HG03442 (cell line): Measurements from ENCODE around the gene GRIN2A.
A peak's percentile ranks its signal among the peaks of the same experiment; 100 is the strongest.

Experiments
- ATAC-seq: cut with Tn5 transposase; IDR thresholded peaks from one replicate; pipeline ENCODE4 v1.9.1; 2021; ENCODE audit warnings: mild to moderate bottlenecking, moderate library complexity; ENCODE audit not compliant: unreplicated experiment

Gene GRIN2A

DNA sequence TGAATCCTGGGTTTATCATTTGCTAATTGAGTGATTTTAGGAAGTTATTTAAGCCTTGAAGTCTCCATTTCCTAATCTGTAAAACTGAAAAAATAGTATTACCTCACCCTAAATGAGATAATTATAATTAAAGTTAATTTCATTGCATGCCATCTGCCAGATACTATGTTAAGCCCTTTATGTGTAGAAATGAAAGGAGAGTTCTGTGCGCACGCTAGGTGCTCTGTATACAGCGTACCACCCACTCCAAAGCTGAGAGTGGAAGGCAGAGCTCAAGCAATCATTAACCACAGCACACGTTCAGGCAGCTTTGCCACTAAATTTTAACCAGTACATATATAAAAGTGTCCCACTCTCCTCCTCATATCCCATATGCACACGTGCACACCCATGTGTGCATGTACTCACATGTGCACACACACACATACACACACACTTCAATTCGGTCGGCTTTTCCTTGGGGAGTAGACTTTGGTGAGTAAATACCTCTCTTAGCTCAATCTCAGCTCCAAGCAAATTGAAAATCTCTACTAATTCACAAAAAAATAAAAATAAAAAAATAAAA, 204.8 kb downstream of the GRIN2A start:
- no peak for ATAC-seq

DNA sequence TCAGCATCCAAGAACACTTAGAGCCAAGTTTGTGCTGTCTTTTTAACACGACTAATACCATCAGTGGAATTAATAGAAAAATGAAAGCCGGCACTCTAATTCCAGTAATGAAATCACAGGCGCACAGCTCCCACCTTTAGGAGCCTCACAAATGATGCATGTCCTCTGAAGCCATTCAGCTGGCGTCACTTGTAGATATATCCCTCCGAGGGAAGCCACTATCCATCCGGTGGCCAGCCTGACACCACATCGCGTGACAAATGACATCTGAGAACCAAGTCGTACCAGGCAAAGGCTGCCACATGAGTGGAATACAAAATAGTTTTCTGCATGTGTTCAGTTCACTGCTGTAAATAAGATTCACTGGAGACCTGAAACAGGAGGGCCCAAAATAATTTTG, 205.6 kb downstream of the GRIN2A start:
- no peak for ATAC-seq

GRCh38 chr16:9971907-9972306, 210.3 kb downstream of the GRIN2A start:
- ATAC-seq, result no peak

GRCh38 chr16:9970796-9971195, 211.4 kb downstream of the GRIN2A start:
- ATAC-seq, result no peak

DNA sequence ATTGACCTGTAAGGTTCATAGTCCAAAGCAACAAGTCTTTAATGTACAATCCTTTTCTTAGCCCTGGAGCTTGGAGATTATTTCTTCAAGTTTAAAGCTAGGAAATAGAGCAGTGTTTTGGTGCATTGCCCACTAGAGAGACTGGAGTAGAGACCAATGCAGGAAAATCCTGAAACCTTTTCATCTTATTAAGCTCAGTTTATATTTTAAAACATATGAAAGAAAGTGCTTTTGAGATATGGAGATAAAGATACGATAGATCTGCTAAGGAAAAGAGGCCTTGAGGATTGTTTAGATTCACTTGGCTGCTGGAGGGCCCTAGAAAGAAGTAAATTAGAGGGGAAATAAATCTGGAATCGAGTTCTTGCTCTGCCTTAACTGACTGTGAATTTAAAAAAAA, 212.0 kb downstream of the GRIN2A start:
- ATAC-seq, result no peak

DNA sequence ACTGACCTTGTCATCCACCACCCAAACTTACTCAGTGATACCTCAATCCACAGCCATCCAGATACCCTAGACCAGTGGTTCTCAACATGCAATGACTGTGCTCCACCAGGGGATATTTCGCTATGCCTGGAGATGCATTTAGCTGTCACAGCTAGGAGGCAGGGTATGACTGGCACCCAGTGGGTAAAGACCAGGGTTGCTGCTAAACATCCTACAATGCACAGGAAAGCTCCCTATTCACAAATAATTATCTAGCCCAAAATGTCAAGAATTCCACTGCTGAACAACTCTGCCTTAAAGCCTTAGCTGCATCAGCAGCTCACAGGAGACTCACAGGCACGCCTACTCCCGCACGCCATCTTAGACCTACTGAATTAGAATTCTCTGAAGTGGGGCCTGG, 212.6 kb downstream of the GRIN2A start:
- ATAC-seq, result no peak

DNA sequence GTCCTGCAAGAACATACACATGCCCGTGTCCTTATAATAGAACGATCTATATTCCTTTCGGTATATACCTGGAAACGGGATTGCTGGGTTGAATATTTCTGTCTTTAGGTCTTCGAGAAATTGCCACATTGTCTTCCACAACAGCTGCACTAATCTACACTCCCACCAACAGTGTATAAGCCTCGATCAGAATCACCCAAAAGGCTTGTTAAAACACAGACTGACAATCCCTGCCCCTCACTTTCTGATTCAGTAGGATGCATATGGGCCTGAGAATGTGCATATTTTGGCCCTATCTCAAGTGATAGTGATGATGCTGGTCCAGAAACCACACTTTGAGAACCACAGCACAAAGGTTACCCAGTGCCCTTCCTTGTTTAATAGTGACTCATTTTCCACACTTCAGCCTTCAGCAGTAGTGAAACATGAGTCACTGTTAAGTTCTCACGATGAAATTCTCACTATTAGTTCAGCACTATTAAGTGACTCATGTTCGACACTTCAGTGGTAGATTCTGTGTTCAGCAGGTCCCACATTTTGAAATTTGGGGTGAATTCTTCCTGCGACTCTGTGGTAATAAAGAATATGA, 215.6 kb downstream of the GRIN2A start:
- peak; percentile 92 for ATAC-seq

DNA sequence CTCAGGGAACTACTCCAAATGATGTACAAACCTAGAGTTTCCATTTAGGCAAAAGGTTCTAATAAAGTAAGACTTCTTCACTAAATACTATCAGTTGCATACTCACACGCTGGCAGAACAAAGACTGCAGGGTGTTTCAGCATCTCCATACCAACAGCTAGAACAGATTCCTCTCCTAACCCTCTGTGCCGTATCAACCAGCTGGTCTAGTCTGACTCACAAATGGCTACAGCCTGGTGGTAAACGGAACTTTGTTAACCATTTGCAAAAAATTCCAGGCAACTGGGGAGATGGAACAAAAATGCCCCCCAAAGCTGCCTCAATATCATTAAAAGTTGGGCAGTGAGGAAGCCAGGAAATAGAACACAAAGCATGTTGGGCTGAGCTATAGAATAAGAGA, 217.1 kb downstream of the GRIN2A start:
- ATAC-seq, result no peak

- no peak for ATAC-seq
Measured at GRCh38 chr16:9964426-9964825, 217.8 kb downstream of the GRIN2A start.

DNA sequence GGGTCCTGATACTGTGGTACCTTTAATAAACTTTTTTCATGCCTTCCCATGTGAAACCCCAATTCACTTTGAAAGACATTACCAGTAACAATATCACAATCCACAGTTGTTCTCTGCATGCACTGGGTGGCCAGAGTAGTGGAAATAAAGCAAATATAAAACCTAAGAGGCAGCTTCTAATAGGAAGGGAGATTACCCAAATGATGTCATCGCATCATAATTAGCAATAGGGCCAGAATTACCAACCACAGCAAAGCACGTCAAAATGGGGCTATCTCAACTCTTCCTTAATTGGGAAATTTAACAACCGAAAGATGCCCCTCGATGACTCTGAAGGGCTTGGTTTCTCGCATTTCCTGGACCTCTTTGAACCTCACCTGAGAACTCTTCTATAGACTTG, 224.8 kb downstream of the GRIN2A start:
- ATAC-seq, result no peak

- ATAC-seq, result no peak
Measured at GRCh38 chr16:9957002-9957401, 225.2 kb downstream of the GRIN2A start.

- no peak for ATAC-seq
Measured at GRCh38 chr16:9955677-9956076, 226.6 kb downstream of the GRIN2A start.

GRCh38 chr16:9953908-9954570, 228.2 kb downstream of the GRIN2A start:
- ATAC-seq, result no peak

DNA sequence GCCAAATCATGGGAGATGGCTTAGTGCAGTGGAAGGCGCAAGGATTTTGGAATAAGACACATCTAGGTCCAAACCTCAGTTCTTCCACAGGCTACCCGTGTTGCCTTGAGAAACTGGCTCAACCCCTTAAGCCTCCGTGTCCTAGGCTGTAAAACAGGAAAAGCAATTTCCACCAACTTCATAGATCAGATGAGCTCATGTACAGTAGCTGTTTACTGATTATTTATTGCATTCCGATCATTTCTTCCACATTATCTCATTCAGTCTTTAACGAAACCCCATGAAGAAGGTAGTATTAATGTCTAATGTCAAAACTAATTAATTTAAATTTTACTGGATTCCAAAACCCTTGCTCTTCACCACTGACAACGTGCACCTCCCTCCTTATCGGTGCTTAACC, 231.6 kb downstream of the GRIN2A start:
- ATAC-seq, result no peak

GRCh38 chr16:9949396-9949795, 232.8 kb downstream of the GRIN2A start:
- no peak for ATAC-seq

DNA sequence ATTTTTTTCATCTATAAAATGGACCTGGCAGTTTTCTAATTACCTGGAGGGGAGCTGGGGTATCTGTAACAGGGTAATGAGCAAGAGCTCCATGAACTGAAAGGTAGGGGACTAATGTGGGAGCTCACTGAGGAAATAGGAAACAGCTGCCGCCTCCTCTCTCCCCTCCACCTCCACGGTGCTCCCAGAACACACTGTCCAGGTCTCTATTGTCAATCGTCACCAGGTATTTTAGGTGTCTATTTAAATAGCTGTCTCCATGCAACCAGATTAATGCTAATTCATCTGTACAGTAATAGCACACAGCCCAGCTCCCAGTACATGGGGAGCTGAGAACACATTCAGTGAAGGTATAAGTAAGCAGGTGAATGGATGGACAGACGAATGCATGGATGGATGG, 233.3 kb downstream of the GRIN2A start:
- ATAC-seq, result no peak

GRCh38 chr16:9946022-9946720, 236.1 kb downstream of the GRIN2A start:
- ATAC-seq, result no peak

DNA sequence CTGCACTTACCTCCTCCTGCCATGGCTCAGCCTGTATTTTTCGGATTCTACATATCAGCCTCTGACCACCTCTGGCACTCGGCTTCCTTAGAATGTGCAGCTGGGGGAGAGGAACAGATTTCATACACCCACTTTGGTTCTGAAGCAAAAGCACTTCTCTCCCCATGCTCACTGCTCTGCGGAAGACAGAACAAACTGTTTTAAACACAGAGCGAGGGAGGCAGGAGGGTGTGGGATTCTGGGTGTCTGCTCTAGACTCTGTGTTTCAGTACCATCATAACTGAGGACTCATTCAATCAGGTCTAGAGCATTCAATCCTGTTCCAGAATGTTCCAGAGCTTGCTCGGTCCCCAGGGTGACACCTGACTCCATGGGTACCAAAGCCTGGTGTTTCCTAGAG, 239.1 kb downstream of the GRIN2A start:
- ATAC-seq, result no peak

DNA sequence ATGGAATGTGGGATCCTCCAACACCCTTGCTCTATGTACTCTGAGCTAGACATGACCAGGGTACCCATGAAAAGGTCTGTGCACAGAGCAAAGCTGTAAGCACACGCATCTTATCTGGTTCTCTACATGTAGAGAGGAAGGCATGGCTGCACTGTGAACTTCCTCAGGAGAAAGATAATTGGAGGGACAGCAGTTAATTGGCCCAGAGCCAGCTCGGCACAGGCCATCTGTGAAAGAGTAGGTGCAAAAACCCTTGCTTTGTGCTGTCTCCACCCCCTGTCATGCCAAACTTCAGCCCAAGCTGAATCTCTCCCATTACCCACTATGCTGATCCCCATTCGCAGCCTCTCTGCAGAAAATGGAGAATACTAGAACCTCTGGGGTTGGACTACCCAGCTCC, 241.0 kb downstream of the GRIN2A start:
- ATAC-seq, result no peak

DNA sequence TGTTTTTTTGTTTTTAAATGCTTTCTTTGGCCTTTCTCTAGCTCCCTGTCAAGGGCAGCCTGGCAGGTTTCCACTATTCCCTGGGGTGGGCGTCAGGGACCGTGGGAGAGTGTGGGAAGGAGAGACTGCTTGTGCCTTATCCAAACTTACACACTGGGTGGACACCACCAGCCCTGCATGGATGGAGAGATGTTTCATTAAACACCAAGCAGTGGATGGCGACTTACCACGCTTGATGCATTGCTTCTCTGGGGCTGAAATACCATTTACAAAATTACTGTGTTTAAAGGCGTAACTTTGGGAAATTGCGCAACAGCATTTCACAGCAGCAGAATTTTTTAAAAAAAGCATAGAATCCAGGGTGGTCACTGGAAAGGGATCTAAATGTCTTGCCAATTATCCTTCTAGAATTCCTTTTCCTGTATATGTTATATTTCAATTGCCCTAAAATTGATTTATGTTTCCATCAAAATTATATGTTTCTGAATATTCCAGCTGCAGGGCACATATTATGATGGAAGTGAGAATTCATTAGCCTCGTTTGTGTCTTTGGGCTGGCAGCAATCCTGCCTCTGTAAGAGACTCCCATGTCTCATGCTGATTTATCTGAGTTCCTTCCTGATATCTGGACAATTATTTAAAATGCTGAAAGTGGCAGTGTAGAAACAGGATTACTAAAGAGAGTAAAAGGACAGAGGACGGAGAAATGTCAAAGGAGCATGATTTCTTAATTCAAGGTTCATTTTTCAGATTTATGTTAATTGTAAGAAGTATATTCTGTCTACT, 247.3 kb downstream of the GRIN2A start:
- no peak for ATAC-seq

DNA sequence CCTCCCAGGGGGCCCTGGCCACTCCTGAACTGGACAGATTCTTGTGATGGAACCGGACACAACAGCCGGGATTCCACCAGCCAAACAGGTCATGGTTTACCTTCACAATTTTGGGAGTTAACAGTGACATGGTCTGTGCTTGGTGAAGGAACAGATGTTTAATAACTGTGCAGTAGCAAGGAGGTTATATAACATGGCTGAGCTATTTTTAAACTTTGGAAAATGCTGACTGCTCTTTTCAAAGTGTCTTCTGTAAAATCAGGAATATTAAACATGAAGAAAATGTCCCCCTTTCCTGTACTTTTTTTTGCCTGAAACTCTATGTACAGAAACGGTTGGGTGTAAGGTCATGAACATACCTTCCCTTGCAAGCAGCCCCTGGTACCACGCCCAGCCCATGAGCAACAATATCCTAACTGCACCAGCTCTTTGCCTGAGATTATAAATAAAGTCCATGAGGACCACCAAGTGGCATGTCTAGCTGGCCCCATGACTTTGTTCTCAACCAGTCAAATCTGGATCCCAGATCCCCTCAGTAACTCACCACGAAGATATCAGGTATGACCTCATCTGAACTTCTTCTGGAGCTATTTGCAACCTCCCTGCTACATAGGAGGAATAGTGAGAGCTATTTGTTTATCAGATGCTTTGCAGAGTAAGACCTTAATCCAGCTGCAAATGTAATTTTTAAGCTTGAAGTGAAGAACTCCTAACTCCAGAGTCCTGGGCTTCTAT, 249.1 kb downstream of the GRIN2A start:
- no peak for ATAC-seq
